HCT116 (cell line): ENCODE measurements around the gene SIN3A. TPM values are rescaled to one million over a fixed set of nuclear protein-coding genes. Genes with fewer than 3 reads are reported as not detected.

Experiments
- ATAC-seq: fragments of 200-7000 bp; cut with Tn5 transposase; 2 replicates; pipeline ENCODE4 v1.9.1; 2020; ENCODE audit warnings: mild to moderate bottlenecking, moderate library complexity
- BruUV-seq: library from RNA; stranded (reverse); fragments of 400-500 nt; replicated peaks from 2 replicates; lab custom pipeline; 2021; lab: Mats Ljungman, UMichigan
- CTCF ChIA-PET: fragments of 300-600 bp; sonication (Branson Sonifier 250); formaldehyde crosslinking; loops from one replicate; lab custom pipeline; 2021; ENCODE audit warnings: antibody characterized with exemption; lab: Charles Lee
- POLR2A ChIA-PET: fragments of 300-600, 350-600 bp; sonication (Branson Sonifier 250); formaldehyde crosslinking; loops from one replicate; lab custom pipeline; 2021; ENCODE audit warnings: antibody characterized with exemption; lab: Charles Lee
- RAD21 ChIA-PET, 2 experiments: fragments of 300-600 bp; sonication (Branson Sonifier 250); formaldehyde crosslinking; loops; one replicate each; lab custom pipeline; 2023; ENCODE audit warnings: low total read pairs in 2 of 2; ENCODE audit not compliant: uncharacterized antibody in 2 of 2, unreplicated experiment in 2 of 2, low non-redundant PET in 1 of 2; lab: Charles Lee
- DNase-seq: peaks from one replicate; pipeline ENCODE4 v3.0.0-alpha.2; 2010; ENCODE audit warnings: low read depth, low spot score
- H2AFZ ChIP-seq: fragments of 200-600 bp; shearing (Covaris generic), sonication (generic); 2 replicates; pipeline ENCODE4 v1.6.1; 2017; ENCODE audit warnings: low read depth, mixed run types, mixed read lengths, antibody characterized with exemption, low read length; ENCODE audit not compliant: poor library complexity, severe bottlenecking
- H3K27ac ChIP-seq: 2 replicates; pipeline ENCODE4 v1.5.1; 2012; ENCODE audit warnings: low read depth, low read length
- H3K27me3 ChIP-seq: fragments of 200-600 bp; sonication (generic); 2 replicates; pipeline ENCODE4 v1.6.1; 2016; ENCODE audit warnings: mixed run types, low read length, mixed read lengths; ENCODE audit not compliant: insufficient read depth
- H3K36me3 ChIP-seq, 2 experiments: fragments of 200-500 bp in 1 of 2; fragments of 200-600 bp in 1 of 2; sonication (Bioruptor generic) in 1 of 2; sonication (generic) in 1 of 2; 2 replicates each; pipeline versions ENCODE4 v1.5.1 to v1.6.1; 2014 to 2016; ENCODE audit warnings: low read length in 2 of 2, inconsistent platforms in 1 of 2, mixed read lengths in 1 of 2, mixed run types in 1 of 2; ENCODE audit not compliant: insufficient read depth in 2 of 2, control insufficient read depth in 1 of 2
- H3K4me1 ChIP-seq, 2 experiments: fragments of 200-600 bp in 1 of 2; sonication (generic) in 1 of 2; 2 replicates each; pipeline versions ENCODE4 v1.5.1 to v1.6.1; 2012 to 2017; ENCODE audit warnings: low read length in 2 of 2, inconsistent platforms in 1 of 2, mild to moderate bottlenecking in 1 of 2, mixed read lengths in 1 of 2, mixed run types in 1 of 2, moderate library complexity in 1 of 2; ENCODE audit not compliant: insufficient read depth in 2 of 2, control insufficient read depth in 1 of 2
- H3K4me2 ChIP-seq: fragments of 200-600 bp; sonication (generic); 2 replicates; pipeline ENCODE4 v1.6.1; 2017; ENCODE audit warnings: mixed run types, low read length, mixed read lengths
- H3K4me3 ChIP-seq, 2 experiments: fragments of 200-600 bp in 1 of 2; sonication (generic) in 1 of 2; replicated peaks in 1 of 2; 2 replicates each; pipeline ENCODE4 v1.5.1; 2011 to 2016; ENCODE audit warnings: low read length in 2 of 2, control low read depth in 1 of 2, low read depth in 1 of 2, mild to moderate bottlenecking in 1 of 2, mixed read lengths in 1 of 2, mixed run types in 1 of 2
- H3K79me2 ChIP-seq: fragments of 200-600 bp; sonication (generic); 2 replicates; pipeline ENCODE4 v1.6.1; 2017; ENCODE audit warnings: mild to moderate bottlenecking, mixed run types, low read length, moderate library complexity, mixed read lengths; ENCODE audit not compliant: insufficient read depth
- H3K9ac ChIP-seq: fragments of 200-600 bp; sonication (generic); 2 replicates; pipeline ENCODE4 v1.6.1; 2016; ENCODE audit warnings: low read length, mixed read lengths
- H3K9me2 ChIP-seq: fragments of 200-600 bp; sonication (generic), shearing (Covaris generic); 2 replicates; pipeline ENCODE4 v1.6.1; 2017; ENCODE audit warnings: mixed run types, mild to moderate bottlenecking, moderate library complexity; ENCODE audit not compliant: insufficient read depth
- H3K9me3 ChIP-seq, 2 experiments: fragments of 200-500 bp in 1 of 2; fragments of 200-600 bp in 1 of 2; sonication (Bioruptor generic) in 1 of 2; sonication (generic) in 1 of 2; 2 replicates each; pipeline ENCODE4 v1.6.1; 2014 to 2017; ENCODE audit warnings: low read length in 2 of 2, mixed read lengths in 2 of 2, inconsistent platforms in 1 of 2, low read depth in 1 of 2, mild to moderate bottlenecking in 1 of 2, mixed run types in 1 of 2, moderate library complexity in 1 of 2; ENCODE audit not compliant: control insufficient read depth in 1 of 2, insufficient read depth in 1 of 2
- H4K20me1 ChIP-seq: fragments of 200-600 bp; sonication (generic), shearing (Covaris generic); 2 replicates; pipeline ENCODE4 v1.6.1; 2017; ENCODE audit warnings: mixed run types, mild to moderate bottlenecking, moderate library complexity; ENCODE audit not compliant: insufficient read depth
- CBX3 ChIP-seq: IDR thresholded peaks from 2 replicates; pipeline ENCODE4 v1.6.1; 2012; ENCODE audit warnings: low read depth
- EGR1 ChIP-seq: IDR thresholded peaks from 2 replicates; pipeline ENCODE4 v1.6.1; 2012; ENCODE audit warnings: low read depth
- ELF1 ChIP-seq: IDR thresholded peaks from 2 replicates; pipeline ENCODE4 v1.6.1; 2012; ENCODE audit warnings: low read depth, borderline replicate concordance
- EZH2 ChIP-seq: fragments of 200-600 bp; sonication (generic); IDR thresholded peaks from 2 replicates; pipeline ENCODE4 v1.6.1; 2017; ENCODE audit warnings: antibody characterized with exemption, mixed run types
- EZH2phosphoT487 ChIP-seq: fragments of 200-600 bp; IDR thresholded peaks from 2 replicates; pipeline ENCODE4 v1.6.1; 2018; ENCODE audit warnings: antibody characterized with exemption, borderline replicate concordance
- FOSL1 ChIP-seq: IDR thresholded peaks from 2 replicates; pipeline ENCODE4 v1.6.1; 2012; ENCODE audit warnings: low read depth
- POLR2A ChIP-seq: IDR thresholded peaks from 2 replicates; pipeline ENCODE4 v1.7.0; 2011; ENCODE audit warnings: borderline replicate concordance; ENCODE audit not compliant: insufficient read depth, insufficient read length; ENCODE audit errors: extremely low read depth
- POLR2AphosphoS5 ChIP-seq: IDR thresholded peaks from 2 replicates; pipeline ENCODE4 v1.6.1; 2011; ENCODE audit warnings: mild to moderate bottlenecking, low read depth, low read length, moderate library complexity
- SIN3A ChIP-seq: IDR thresholded peaks from 2 replicates; pipeline ENCODE4 v1.6.1; 2012; ENCODE audit warnings: low read depth
- SP1 ChIP-seq: IDR thresholded peaks from 2 replicates; pipeline ENCODE4 v1.6.1; 2012; ENCODE audit warnings: low read depth
- SRF ChIP-seq: IDR thresholded peaks from 2 replicates; pipeline ENCODE4 v1.6.1; 2012; ENCODE audit warnings: low read depth
- TCF7L2 ChIP-seq: IDR thresholded peaks from 2 replicates; pipeline ENCODE4 v1.7.0; 2011; ENCODE audit warnings: borderline replicate concordance, inconsistent platforms; ENCODE audit not compliant: insufficient read depth, insufficient read length; ENCODE audit errors: extremely low read depth
- YY1 ChIP-seq: IDR thresholded peaks from 2 replicates; pipeline ENCODE4 v1.6.1; 2011; ENCODE audit warnings: low read length, low read depth, moderate library complexity, mild to moderate bottlenecking; ENCODE audit not compliant: insufficient replicate concordance; ENCODE audit errors: extremely low read depth
- intact Hi-C: fragments of 100-400 bp; cut with micrococcal nuclease; formaldehyde crosslinking; loops from 2 replicates; pipeline ENCODE4 v1.10.0; 2022
- total RNA-seq: library from RNA; stranded (reverse); gene quantifications from one replicate; pipeline ENCODE4 v1.2.1, GENCODE V29; 2021; ENCODE audit not compliant: unreplicated experiment
- TF ChIP-seq, protein P1 (sequence below), 3 experiments: fragments of 200-600 bp in 1 of 3; sonication (generic) in 1 of 3; IDR thresholded peaks in 2 of 3; conservative IDR thresholded peaks in 1 of 3; 2 replicates each; pipeline ENCODE4 v1.5.1; 2012 to 2017; ENCODE audit warnings: low read depth in 2 of 3, low read length in 2 of 3, antibody characterized with exemption in 1 of 3, borderline replicate concordance in 1 of 3, control low read depth in 1 of 3, mild to moderate bottlenecking in 1 of 3, mixed read lengths in 1 of 3, mixed run types in 1 of 3, moderate library complexity in 1 of 3; ENCODE audit not compliant: insufficient read depth in 1 of 3
- TF ChIP-seq, protein P2 (sequence below): IDR thresholded peaks from 2 replicates; pipeline ENCODE4 v1.6.1; 2012; ENCODE audit warnings: low read depth
- TF ChIP-seq, protein P3 (sequence below): IDR thresholded peaks from 2 replicates; pipeline ENCODE4 v1.6.1; 2012

The SIN3A gene
- total RNA-seq, 1 experiment from 2014 or later = 70.1 TPM

DNA sequence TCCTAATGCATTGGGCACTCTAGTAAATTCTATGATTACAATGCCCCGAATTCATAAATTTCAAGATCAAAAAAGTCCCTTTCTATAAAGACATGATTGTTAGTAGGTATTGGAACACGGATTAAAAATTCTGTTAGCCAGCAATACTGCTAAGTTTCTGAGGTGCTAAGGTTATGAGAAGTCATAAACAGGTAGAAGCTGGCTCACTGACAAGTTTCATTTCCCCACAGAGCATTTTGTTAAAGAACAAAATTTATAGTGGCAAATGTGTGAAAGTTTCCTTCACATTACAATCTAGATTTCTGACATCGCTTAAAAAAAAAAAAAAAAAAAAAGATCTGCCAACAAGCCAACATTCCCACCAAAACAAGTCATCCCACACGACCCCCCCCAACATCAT lies 70.7 kb downstream of the SIN3A start:
- DNase-seq (no peak), ATAC-seq (no peak)
- POLR2A ChIA-PET = no interaction called here
- H3K9ac ChIP-seq = no peak overlapping the region
- no peaks in the 10 kb centered on the region for H3K79me2 ChIP-seq
- RAD21 ChIA-PET = no interaction called here
- H3K4me1 ChIP-seq = no peaks in the 10 kb centered on the region
- intact Hi-C loops = no loop called here
- TF ChIP-seq SIN3A (no peak), SP1 (no peak), FOSL1 (no peak), POLR2A (no peak), CBX3 (no peak), POLR2AphosphoS5 (no peak), EGR1 (no peak), TCF7L2 (no peak), EZH2phosphoT487 (no peak), EZH2 (no peak), ELF1 (no peak), YY1 (no peak), SRF (no peak)
- TF ChIP-seq, protein P1, sequence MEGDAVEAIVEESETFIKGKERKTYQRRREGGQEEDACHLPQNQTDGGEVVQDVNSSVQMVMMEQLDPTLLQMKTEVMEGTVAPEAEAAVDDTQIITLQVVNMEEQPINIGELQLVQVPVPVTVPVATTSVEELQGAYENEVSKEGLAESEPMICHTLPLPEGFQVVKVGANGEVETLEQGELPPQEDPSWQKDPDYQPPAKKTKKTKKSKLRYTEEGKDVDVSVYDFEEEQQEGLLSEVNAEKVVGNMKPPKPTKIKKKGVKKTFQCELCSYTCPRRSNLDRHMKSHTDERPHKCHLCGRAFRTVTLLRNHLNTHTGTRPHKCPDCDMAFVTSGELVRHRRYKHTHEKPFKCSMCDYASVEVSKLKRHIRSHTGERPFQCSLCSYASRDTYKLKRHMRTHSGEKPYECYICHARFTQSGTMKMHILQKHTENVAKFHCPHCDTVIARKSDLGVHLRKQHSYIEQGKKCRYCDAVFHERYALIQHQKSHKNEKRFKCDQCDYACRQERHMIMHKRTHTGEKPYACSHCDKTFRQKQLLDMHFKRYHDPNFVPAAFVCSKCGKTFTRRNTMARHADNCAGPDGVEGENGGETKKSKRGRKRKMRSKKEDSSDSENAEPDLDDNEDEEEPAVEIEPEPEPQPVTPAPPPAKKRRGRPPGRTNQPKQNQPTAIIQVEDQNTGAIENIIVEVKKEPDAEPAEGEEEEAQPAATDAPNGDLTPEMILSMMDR (IDR thresholded peaks at IDR 0.05 in 2 of 3, conservative IDR thresholded peaks at IDR 0.05 in 1 of 3; ENCODE audit: borderline replicate concordance in 1 of 3, insufficient read depth in 1 of 3, low read depth in 2 of 3, low read length in 2 of 3) = no peak
- TF ChIP-seq, protein P2, sequence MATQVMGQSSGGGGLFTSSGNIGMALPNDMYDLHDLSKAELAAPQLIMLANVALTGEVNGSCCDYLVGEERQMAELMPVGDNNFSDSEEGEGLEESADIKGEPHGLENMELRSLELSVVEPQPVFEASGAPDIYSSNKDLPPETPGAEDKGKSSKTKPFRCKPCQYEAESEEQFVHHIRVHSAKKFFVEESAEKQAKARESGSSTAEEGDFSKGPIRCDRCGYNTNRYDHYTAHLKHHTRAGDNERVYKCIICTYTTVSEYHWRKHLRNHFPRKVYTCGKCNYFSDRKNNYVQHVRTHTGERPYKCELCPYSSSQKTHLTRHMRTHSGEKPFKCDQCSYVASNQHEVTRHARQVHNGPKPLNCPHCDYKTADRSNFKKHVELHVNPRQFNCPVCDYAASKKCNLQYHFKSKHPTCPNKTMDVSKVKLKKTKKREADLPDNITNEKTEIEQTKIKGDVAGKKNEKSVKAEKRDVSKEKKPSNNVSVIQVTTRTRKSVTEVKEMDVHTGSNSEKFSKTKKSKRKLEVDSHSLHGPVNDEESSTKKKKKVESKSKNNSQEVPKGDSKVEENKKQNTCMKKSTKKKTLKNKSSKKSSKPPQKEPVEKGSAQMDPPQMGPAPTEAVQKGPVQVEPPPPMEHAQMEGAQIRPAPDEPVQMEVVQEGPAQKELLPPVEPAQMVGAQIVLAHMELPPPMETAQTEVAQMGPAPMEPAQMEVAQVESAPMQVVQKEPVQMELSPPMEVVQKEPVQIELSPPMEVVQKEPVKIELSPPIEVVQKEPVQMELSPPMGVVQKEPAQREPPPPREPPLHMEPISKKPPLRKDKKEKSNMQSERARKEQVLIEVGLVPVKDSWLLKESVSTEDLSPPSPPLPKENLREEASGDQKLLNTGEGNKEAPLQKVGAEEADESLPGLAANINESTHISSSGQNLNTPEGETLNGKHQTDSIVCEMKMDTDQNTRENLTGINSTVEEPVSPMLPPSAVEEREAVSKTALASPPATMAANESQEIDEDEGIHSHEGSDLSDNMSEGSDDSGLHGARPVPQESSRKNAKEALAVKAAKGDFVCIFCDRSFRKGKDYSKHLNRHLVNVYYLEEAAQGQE = no peak
- TF ChIP-seq, protein P3, sequence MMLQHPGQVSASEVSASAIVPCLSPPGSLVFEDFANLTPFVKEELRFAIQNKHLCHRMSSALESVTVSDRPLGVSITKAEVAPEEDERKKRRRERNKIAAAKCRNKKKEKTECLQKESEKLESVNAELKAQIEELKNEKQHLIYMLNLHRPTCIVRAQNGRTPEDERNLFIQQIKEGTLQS = no peak
- H3K9me3 ChIP-seq = no peaks in the 10 kb centered on the region
- H3K27me3 ChIP-seq = no peaks in the 10 kb centered on the region
- no peak overlapping the region for H2AFZ ChIP-seq
- peaks cover 33 to 50% of the 10 kb centered on the region in 2 experiments for H3K36me3 ChIP-seq
- CTCF ChIA-PET = no interaction called here
- H3K4me3 ChIP-seq = no peak overlapping the region
- no TSS peak for BruUV-seq
- no peak overlapping the region for H3K4me2 ChIP-seq
- H3K27ac ChIP-seq = no peak overlapping the region
- no peaks in the 10 kb centered on the region for H4K20me1 ChIP-seq
- H3K9me2 ChIP-seq = no peaks in the 10 kb centered on the region
